COLO668 (cell line): ENCODE results near the gene KCNJ4.
"Not testable (repeated sequence)": the region's sequence is repeated elsewhere in the genome, so short reads cannot be mapped to it uniquely, and the experiment has no call there.

Experiments
- DNase-seq: peaks from one replicate; lab custom pipeline; 2025; ENCODE audit not compliant: unreplicated experiment; lab: John Stamatoyannopoulos, UW

The KCNJ4 gene

DNA sequence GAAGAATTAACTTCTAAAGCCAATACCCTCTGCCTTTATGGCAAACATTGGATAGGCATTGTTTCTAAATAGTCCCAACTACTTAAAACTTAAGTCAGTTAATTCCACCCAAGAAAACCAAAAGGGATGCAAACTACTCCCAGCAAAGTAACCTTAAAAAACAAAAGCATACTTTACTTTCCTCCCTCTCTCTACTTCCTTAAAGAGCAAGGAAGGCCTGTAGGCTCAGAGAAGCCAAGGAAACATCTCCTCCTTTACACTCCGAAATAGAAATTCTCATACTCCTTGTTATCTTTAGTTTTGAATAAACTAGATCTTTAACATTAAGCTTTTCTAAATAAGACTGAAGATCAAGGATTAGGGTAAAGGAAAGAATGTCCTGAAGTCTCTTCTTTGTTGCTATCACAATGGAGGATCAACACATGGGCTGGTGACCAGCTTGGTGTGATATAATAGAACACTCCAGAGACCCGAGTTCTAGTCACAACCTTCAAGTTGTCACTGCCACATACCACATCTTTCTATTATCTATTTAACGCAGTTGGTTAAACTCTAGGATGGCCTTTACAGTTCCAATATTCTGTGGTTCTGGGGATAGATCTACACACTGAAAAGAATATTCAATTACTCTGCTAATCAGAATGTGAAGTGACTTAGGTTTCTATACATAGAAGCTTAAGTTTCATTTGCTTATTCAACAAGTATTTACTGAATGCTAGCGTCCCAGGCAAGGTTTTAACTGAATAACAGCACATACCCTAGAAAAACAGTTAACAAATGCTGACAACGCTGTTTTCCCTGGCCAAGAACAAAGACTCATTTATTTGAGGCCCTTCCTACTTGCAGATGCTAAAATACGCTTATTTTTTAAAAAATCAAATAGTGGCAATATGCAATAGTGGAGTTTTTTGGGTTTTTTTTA, 66.2 kb downstream of the KCNJ4 start:
- not testable (repeated sequence) for DNase-seq

DNA sequence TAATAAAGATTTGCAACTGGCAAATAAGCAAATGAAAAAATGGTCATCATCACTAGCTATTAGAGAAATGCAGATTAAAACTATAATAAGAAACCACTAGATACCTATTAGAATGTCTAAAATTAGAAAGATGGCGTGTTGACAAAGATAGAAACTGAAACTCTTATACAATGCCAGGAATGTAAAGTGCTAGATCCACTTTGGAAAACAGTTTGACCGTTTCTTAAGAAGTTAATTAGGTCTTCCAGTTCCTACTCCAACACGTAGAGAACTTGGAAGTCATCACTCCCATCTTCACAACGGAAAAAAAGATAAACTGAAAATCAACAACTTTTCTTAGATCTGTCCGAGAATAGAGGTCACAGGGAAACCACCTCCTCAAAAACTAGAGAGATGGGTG, 68.1 kb downstream of the KCNJ4 start:
- DNase-seq, result not testable (repeated sequence)

DNA sequence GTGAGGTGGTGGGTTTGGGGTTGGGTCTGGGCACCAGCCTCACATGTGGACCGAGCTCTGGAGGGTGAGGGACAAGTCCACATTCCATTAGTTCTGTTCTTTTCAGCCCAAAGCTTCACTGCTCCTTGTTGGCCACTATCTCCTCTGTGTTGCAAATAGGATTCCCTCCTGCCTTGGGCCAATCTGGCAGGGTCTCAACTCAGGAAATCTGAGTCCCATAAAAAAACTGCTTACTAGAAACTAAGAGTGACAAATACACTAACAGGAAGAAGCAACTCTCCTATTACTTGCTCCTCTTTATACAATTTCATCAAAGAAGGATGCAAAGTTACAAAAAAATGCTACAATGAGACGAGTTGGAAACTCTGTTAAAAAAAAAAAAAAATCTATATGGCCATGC, 71.6 kb downstream of the KCNJ4 start:
- no peak for DNase-seq

DNA sequence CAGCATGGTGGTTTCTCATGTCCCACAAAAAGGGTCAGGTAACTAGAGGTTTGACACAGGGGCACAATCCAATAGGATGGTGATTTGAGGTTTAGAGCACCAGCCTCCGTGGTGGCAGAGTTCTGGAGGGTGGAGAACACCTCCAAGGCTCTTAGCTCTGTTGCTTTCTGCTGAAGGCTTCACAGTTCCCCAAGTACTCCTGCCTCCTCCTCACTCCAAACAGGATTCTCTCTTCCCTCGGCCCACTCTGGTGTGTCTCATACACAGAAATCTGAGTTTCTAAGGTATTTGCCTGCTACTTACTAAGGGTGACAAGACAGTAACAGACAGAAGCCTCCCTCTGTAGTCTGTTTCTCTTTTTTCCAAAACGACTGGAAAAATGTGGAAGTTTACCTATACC, 73.6 kb downstream of the KCNJ4 start:
- not testable (repeated sequence) for DNase-seq
